ENCODE measurements around the gene EPHA3.

EPHA3 gene

GRCh38 chr3:89278302-89279025 lies 171.0 kb downstream of the EPHA3 start:
- H3K27ac Mint-ChIP-seq, result no peak overlapping the region
- no peak for DNase-seq
- no peaks in the 10 kb centered on the region for H3K4me1 Mint-ChIP-seq
- ATAC-seq, result no peak
- H3K9me3 Mint-ChIP-seq, result no peaks in the 10 kb centered on the region
- no peaks in the 10 kb centered on the region for H3K27me3 Mint-ChIP-seq
- no peak overlapping the region for H3K4me3 Mint-ChIP-seq

GRCh38 chr3:89280301-89280700 lies 172.9 kb downstream of the EPHA3 start:
- Mint-ChIP-seq H3K27ac (no peak overlapping the region), H3K27me3 (no peaks in the 10 kb centered on the region), H3K9me3 (peaks cover 0 to 5% of the 10 kb centered on the region in 2 donors), H3K4me1 (no peaks in the 10 kb centered on the region), H3K4me3 (no peak overlapping the region)
- ATAC-seq (no peak), DNase-seq (no peak)

- DNase-seq, result no peak
- Mint-ChIP-seq H3K4me3 (no peak overlapping the region), H3K4me1 (no peaks in the 10 kb centered on the region), H3K27me3 (no peaks in the 10 kb centered on the region), H3K27ac (no peak overlapping the region), H3K9me3 (peaks cover 5 to 9% of the 10 kb centered on the region in 2 donors)
- ATAC-seq, result no peak
These were observed 173.5 kb downstream of the EPHA3 start for GRCh38 chr3:89280822-89281365.

DNA sequence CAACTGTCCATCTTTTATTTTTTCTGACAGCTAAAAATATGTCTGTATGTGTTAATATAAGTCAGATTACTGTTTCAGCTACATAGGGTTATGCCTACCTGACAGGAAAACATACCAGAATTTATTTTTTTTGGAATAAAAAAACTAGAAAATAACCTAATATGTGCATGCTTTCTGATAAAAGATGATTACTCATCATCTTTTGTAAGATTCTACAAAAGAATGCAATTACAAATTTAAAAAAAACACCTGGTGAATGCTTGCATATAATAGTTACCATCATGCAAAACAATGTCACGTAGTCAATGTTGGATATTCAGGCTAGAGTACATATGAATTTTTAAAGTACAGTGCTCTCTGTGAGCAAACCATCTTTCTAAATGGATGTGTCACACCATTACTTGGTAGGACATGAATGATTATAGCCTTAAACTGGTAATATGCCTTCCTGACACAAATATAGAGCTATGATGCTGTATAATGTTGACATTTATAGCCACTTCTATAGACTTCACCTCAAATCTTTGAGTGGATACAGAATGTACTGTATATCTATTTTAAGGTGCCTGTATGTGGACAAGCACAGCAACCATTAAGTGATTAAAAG lies 180.6 kb downstream of the EPHA3 start:
- peaks cover 19 to 25% of the 10 kb centered on the region in 2 donors for H3K9me3 Mint-ChIP-seq
- no peak overlapping the region for H3K4me3 Mint-ChIP-seq
- no peak for DNase-seq
- no peaks in the 10 kb centered on the region for H3K27me3 Mint-ChIP-seq
- no peaks in the 10 kb centered on the region for H3K4me1 Mint-ChIP-seq
- H3K27ac Mint-ChIP-seq, result no peak overlapping the region
- ATAC-seq, result no peak

DNA sequence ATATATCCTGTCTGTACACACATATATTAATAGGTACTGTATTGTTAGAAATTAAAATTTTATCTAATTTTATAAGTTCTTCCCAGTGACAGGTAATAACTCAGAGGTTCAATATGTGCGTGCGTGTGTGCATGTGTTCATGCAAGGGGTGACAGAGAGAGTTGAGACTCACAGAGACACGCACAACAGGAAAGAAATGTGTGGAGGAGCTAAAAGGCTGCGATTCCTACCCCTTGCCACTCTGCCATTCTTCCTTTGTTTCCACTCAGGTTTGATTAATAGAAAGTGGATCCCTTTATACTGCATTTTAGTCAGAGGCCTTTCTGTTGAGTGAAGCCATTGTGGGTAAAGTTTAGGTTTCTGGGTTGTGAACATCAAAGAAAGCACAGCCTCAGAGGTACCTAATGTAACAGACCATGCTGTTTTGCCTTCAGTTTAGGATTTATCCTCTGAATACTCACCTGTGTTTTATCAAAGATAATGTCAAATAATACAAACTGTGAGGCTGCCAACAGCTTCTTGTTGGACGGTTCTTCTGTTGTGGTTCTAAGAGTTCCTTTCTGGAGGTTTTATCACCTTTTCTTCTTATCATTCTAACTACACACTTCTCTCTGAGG lies 182.3 kb downstream of the EPHA3 start:
- DNase-seq (no peak), ATAC-seq (no peak)
- Mint-ChIP-seq H3K4me3 (no peak overlapping the region), H3K4me1 (no peaks in the 10 kb centered on the region), H3K27ac (no peak overlapping the region), H3K9me3 (peaks cover 25 to 26% of the 10 kb centered on the region in 2 donors), H3K27me3 (no peaks in the 10 kb centered on the region)

DNA sequence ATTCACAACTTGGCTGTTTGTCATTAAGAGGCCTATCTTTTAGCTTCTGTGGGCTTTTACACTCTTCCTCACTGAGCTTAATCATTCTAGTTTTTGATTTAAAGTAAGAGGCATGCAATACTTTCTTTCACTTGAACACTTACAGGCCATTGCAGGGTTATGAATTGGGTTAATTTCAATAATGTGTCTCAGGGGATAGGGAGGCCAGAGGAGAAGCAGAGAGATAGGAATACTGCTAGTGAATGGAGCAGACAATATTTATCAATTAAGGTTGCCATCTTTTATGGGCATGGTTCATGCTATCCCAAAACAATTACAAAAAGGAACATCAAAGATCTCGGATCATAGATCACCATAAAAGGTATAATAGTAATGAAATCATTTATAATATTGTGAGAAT lies 189.8 kb downstream of the EPHA3 start:
- Mint-ChIP-seq H3K27ac (no peak overlapping the region), H3K4me3 (no peak overlapping the region), H3K9me3 (peaks cover 8 to 25% of the 10 kb centered on the region in 2 donors), H3K27me3 (no peaks in the 10 kb centered on the region), H3K4me1 (no peaks in the 10 kb centered on the region)
- DNase-seq (no peak), ATAC-seq (no peak)

GRCh38 chr3:89300526-89300925 lies 193.1 kb downstream of the EPHA3 start:
- no peak overlapping the region for H3K27ac Mint-ChIP-seq
- H3K9me3 Mint-ChIP-seq, result peaks cover 11 to 19% of the 10 kb centered on the region in 2 donors
- ATAC-seq (no peak), DNase-seq (no peak)
- H3K4me3 Mint-ChIP-seq, result no peak overlapping the region
- no peaks in the 10 kb centered on the region for H3K4me1 Mint-ChIP-seq
- no peaks in the 10 kb centered on the region for H3K27me3 Mint-ChIP-seq

GRCh38 chr3:89300981-89301380 lies 193.6 kb downstream of the EPHA3 start:
- no peak overlapping the region for H3K4me3 Mint-ChIP-seq
- ATAC-seq (no peak), DNase-seq (no peak)
- no peak overlapping the region for H3K27ac Mint-ChIP-seq
- no peaks in the 10 kb centered on the region for H3K4me1 Mint-ChIP-seq
- no peaks in the 10 kb centered on the region for H3K27me3 Mint-ChIP-seq
- peaks cover 11 to 15% of the 10 kb centered on the region in 2 donors for H3K9me3 Mint-ChIP-seq

DNA sequence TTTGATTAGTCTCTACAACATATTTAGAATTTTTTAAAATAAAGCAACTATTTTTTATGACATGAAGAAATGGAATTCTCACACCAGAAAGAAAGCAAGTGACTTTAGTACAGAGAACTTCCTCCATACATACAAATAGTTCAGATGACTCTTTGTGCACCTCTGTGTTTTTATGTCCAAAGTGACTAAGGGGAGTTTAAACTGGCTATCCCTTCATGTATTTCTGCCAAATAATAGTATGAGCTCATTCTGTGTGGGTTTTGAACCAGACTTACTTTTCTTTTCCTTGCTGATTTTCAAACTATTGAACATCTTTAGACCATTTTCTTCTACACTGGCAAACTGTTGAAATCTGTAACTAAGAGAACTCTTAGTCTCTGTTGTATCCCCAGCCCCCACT lies 196.3 kb downstream of the EPHA3 start:
- ATAC-seq (no peak), DNase-seq (no peak)
- Mint-ChIP-seq H3K9me3 (peaks cover 7 to 12% of the 10 kb centered on the region in 2 donors), H3K27ac (no peak overlapping the region), H3K4me3 (no peak overlapping the region), H3K27me3 (no peaks in the 10 kb centered on the region), H3K4me1 (no peaks in the 10 kb centered on the region)

DNA sequence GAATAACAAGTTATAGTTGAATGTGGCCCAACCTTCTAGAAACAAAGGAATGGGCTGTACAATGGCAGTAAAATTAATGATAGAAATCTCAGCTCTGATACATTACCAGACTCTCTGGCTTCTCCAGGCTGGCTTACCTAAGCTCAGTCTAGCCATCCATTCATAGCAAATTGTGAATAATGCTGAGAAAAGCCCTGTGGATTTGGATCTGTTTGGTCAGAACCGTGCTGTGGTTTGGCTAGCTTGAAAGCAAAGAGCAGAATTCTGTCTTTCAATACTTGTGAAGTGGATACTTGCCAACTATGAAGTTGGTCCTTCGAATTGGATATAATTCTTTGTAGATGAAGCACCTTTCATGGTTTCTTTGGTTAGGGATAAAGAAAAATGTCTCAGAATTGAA lies 199.1 kb downstream of the EPHA3 start:
- no peaks in the 10 kb centered on the region for H3K27me3 Mint-ChIP-seq
- ATAC-seq, result no peak
- no peak overlapping the region for H3K27ac Mint-ChIP-seq
- H3K4me1 Mint-ChIP-seq, result no peaks in the 10 kb centered on the region
- H3K4me3 Mint-ChIP-seq, result no peak overlapping the region
- H3K9me3 Mint-ChIP-seq, result peaks cover 7 to 17% of the 10 kb centered on the region in 2 donors
- DNase-seq, result no peak

DNA sequence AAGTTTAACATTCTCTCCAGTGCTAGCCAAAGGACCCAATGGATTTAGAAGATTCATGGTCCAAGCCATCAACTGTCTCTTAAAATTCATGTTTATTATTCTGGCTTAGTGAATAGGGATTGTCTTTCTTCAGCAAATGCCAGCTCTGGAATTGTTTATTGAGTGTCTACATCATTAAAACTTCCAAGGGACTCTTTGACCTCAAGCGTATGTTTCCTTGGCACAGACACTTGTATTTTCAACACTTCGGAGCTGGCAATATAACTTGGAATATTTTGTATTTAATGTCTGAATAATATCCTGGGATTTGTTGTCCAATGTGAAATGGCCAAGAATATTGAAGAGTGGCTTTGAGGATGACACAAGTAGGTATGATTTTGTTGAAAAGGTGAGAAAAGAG lies 204.2 kb downstream of the EPHA3 start:
- DNase-seq (no peak), ATAC-seq (no peak)
- no peak overlapping the region for H3K27ac Mint-ChIP-seq
- no peaks in the 10 kb centered on the region for H3K4me1 Mint-ChIP-seq
- H3K9me3 Mint-ChIP-seq, result peaks cover 4 to 8% of the 10 kb centered on the region in 2 donors
- no peak overlapping the region for H3K4me3 Mint-ChIP-seq
- no peaks in the 10 kb centered on the region for H3K27me3 Mint-ChIP-seq

GRCh38 chr3:89312141-89312540 lies 204.7 kb downstream of the EPHA3 start:
- ATAC-seq (no peak), DNase-seq (no peak)
- no peaks in the 10 kb centered on the region for H3K27me3 Mint-ChIP-seq
- no peak overlapping the region for H3K4me3 Mint-ChIP-seq
- H3K27ac Mint-ChIP-seq, result no peak overlapping the region
- H3K9me3 Mint-ChIP-seq, result peaks cover 4 to 8% of the 10 kb centered on the region in 2 donors
- H3K4me1 Mint-ChIP-seq, result no peaks in the 10 kb centered on the region

DNA sequence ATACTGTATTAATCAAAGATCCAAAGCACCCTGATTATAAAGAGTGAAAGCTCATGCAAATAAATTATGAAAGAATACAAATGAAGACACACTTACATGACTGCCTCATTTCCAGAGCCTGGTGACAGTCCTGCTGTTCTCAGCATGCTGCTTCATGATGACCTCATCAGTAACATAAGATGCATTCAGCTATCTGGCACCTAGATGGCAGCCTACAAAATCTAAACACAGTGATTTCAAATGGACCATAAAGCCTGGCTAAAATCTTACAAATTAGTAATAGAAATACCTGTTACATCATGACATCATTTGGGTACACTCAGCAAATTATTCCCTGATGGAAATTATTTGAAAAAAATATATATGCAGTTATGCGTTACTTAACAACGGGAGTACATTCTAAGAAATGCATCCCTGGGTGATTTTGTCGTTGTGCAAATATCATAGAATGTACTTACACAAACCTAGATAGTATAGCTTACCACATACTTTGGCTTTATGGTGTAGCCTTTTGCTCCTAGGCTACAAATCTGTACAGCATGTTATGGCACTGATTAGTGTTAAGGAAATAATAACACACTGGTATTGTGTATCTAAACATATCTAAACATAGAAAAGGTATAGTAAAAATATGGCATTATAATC lies 207.2 kb downstream of the EPHA3 start:
- Mint-ChIP-seq H3K27me3 (no peaks in the 10 kb centered on the region), H3K4me1 (no peaks in the 10 kb centered on the region), H3K27ac (no peak overlapping the region), H3K4me3 (no peak overlapping the region), H3K9me3 (peaks cover 0 to 8% of the 10 kb centered on the region in 2 donors)
- ATAC-seq, result no peak
- no peak for DNase-seq

- DNase-seq, result no peak
- Mint-ChIP-seq H3K27ac (no peak overlapping the region), H3K4me1 (no peaks in the 10 kb centered on the region), H3K4me3 (no peak overlapping the region), H3K27me3 (no peaks in the 10 kb centered on the region), H3K9me3 (peaks cover 0 to 8% of the 10 kb centered on the region in 2 donors)
- no peak for ATAC-seq
These were observed 208.5 kb downstream of the EPHA3 start for GRCh38 chr3:89315750-89316470.

- no peak overlapping the region for H3K4me3 Mint-ChIP-seq
- no peaks in the 10 kb centered on the region for H3K27me3 Mint-ChIP-seq
- H3K9me3 Mint-ChIP-seq, result peaks cover 9 to 12% of the 10 kb centered on the region in 2 donors
- DNase-seq (no peak), ATAC-seq (no peak)
- H3K27ac Mint-ChIP-seq, result no peak overlapping the region
- H3K4me1 Mint-ChIP-seq, result no peaks in the 10 kb centered on the region
These were observed 212.8 kb downstream of the EPHA3 start for GRCh38 chr3:89320186-89320585.

All from stimulated activated naive CD8-positive, alpha-beta T cell treated with anti-CD3 and anti-CD28 coated beads, Interleukin-15, amount 100 ng/mL, for 72 hours (primary cell).